HEK293T (cell line): ENCODE measurements around the gene MATCAP1.

Experiments
- ARNT ChIP-seq: fragments of 450-650 bp; IDR thresholded peaks from 2 replicates; pipeline ENCODE4 v1.6.1; 2017; ENCODE audit warnings: mild to moderate bottlenecking
- BHLHE40 ChIP-seq: fragments of 450-650 bp; IDR thresholded peaks from 2 replicates; pipeline ENCODE4 v1.6.1; 2016; ENCODE audit warnings: mild to moderate bottlenecking, moderate library complexity, borderline replicate concordance
- ELF4 ChIP-seq: fragments of 450-650 bp; IDR thresholded peaks from 2 replicates; pipeline ENCODE4 v1.6.1; 2017; ENCODE audit warnings: antibody characterized with exemption
- FOXA1 ChIP-seq: fragments of 450-650 bp; IDR thresholded peaks from 2 replicates; pipeline ENCODE4 v1.6.1; 2016; ENCODE audit warnings: mild to moderate bottlenecking
- FOXM1 ChIP-seq: fragments of 450-650 bp; IDR thresholded peaks from 2 replicates; pipeline ENCODE4 v1.6.1; 2017; ENCODE audit warnings: mild to moderate bottlenecking, borderline replicate concordance
- HDGF ChIP-seq: fragments of 450-650 bp; IDR thresholded peaks from 2 replicates; pipeline ENCODE4 v1.6.1; 2017; ENCODE audit warnings: antibody characterized with exemption, borderline replicate concordance
- L3MBTL2 ChIP-seq: fragments of 450-650 bp; conservative IDR thresholded peaks from 2 replicates; pipeline ENCODE4 v1.6.1; 2016; ENCODE audit warnings: mild to moderate bottlenecking
- LEF1 ChIP-seq: fragments of 450-650 bp; IDR thresholded peaks from 2 replicates; pipeline ENCODE4 v1.6.1; 2017; ENCODE audit warnings: mild to moderate bottlenecking, borderline replicate concordance
- SP1 ChIP-seq: fragments of 450-650 bp; IDR thresholded peaks from 2 replicates; pipeline ENCODE4 v1.6.1; 2017
- SUZ12 ChIP-seq: fragments of 450-650 bp; IDR thresholded peaks from 2 replicates; pipeline ENCODE4 v1.6.1; 2016; ENCODE audit warnings: mild to moderate bottlenecking
- TARDBP ChIP-seq: fragments of 450-650 bp; IDR thresholded peaks from 2 replicates; pipeline ENCODE4 v1.6.1; 2016
- ZNF384 ChIP-seq: fragments of 450-650 bp; IDR thresholded peaks from 2 replicates; pipeline ENCODE4 v1.6.1; 2016
- TF ChIP-seq, protein P1 (sequence below): fragments of 450-650 bp; IDR thresholded peaks from 2 replicates; pipeline ENCODE4 v1.6.1; 2016

- TF ChIP-seq SUZ12, result no peak
- no peak for TF ChIP-seq SP1
- TF ChIP-seq BHLHE40, result no peak
- no peak for TF ChIP-seq FOXM1
- TF ChIP-seq FOXA1, result no peak
- TF ChIP-seq L3MBTL2, result no peak
- TF ChIP-seq ARNT, result no peak
- no peak for TF ChIP-seq TARDBP
- TF ChIP-seq, protein P1, sequence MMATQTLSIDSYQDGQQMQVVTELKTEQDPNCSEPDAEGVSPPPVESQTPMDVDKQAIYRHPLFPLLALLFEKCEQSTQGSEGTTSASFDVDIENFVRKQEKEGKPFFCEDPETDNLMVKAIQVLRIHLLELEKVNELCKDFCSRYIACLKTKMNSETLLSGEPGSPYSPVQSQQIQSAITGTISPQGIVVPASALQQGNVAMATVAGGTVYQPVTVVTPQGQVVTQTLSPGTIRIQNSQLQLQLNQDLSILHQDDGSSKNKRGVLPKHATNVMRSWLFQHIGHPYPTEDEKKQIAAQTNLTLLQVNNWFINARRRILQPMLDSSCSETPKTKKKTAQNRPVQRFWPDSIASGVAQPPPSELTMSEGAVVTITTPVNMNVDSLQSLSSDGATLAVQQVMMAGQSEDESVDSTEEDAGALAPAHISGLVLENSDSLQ, result no peak
- TF ChIP-seq HDGF, result no peak
- TF ChIP-seq ZNF384, result no peak
- TF ChIP-seq LEF1, result no peak
- no peak for TF ChIP-seq ELF4
Measured at GRCh38 chr16:67150833-67151396, 32.8 kb downstream of the MATCAP1 start, which contains the start of gene B3GNT9.
